K562 (cell line): ENCODE data around the gene ASIC3. TPM values are rescaled to one million over a fixed set of nuclear protein-coding genes. Genes with fewer than 3 reads are reported as not detected.

ENCODE experiments used
- CAMTA2 ChIP-seq: fragments of 250-450 bp; sonication (Bioruptor Pico); conservative IDR thresholded peaks from 2 replicates; pipeline ENCODE4 v1.5.1; 2022
- FOXA1 ChIP-seq: fragments of 450-650 bp; IDR thresholded peaks from 2 replicates; pipeline ENCODE4 v1.6.1; 2016; ENCODE audit warnings: mild to moderate bottlenecking, borderline replicate concordance
- GABPB2 ChIP-seq: fragments of 250-450 bp; sonication (Bioruptor Pico); conservative IDR thresholded peaks from 2 replicates; pipeline ENCODE4 v1.5.1; 2021; ENCODE audit warnings: mild to moderate bottlenecking
- GATA2 ChIP-seq: sonication (generic); formaldehyde crosslinking; IDR thresholded peaks from 2 replicates; pipeline ENCODE4 v1.4.0; 2020; ENCODE audit warnings: mild to moderate bottlenecking, missing genetic modification reagents
- MEF2D ChIP-seq: conservative IDR thresholded peaks from 2 replicates; pipeline ENCODE4 v1.6.1; 2016; ENCODE audit warnings: low read depth, missing genetic modification characterization, missing compliant biosample characterization
- NR2C2 ChIP-seq, 2 experiments: fragments of 200-800 bp in 1 of 2; sonication (Bioruptor generic) in 1 of 2; sonication (generic) in 1 of 2; formaldehyde crosslinking in 1 of 2; IDR thresholded peaks; 2 replicates each; pipeline versions ENCODE4 v1.6.1 to v1.8.0; 2016 to 2022; ENCODE audit warnings: mild to moderate bottlenecking in 1 of 2, missing compliant biosample characterization in 1 of 2, missing genetic modification characterization in 1 of 2, missing genetic modification reagents in 1 of 2
- PCBP2 ChIP-seq: fragments of 200-400 bp; formaldehyde crosslinking; IDR thresholded peaks from 2 replicates; pipeline ENCODE4 v1.6.1; 2018; ENCODE audit warnings: low read length, low read depth, mild to moderate bottlenecking, moderate library complexity; ENCODE audit not compliant: poor library complexity, severe bottlenecking
- PYGO2 ChIP-seq: fragments of 450-650 bp; IDR thresholded peaks from 2 replicates; pipeline ENCODE4 v1.6.1; 2016; ENCODE audit warnings: mild to moderate bottlenecking, missing genetic modification characterization, moderate library complexity, missing compliant biosample characterization
- RBM34 ChIP-seq: fragments of 200-400 bp; formaldehyde crosslinking; IDR thresholded peaks from 2 replicates; pipeline ENCODE4 v1.6.1; 2018; ENCODE audit warnings: low read length, borderline replicate concordance; ENCODE audit not compliant: insufficient read depth
- RNF2 ChIP-seq: sonication (generic); IDR thresholded peaks from 2 replicates; pipeline ENCODE4 v1.6.1; 2016
- SMARCE1 ChIP-seq: fragments of 450-650 bp; IDR thresholded peaks from 2 replicates; pipeline ENCODE4 v1.7.1; 2016; ENCODE audit warnings: mild to moderate bottlenecking
- TRIM24 ChIP-seq, 2 experiments: fragments of 450-650 bp; IDR thresholded peaks; 2 replicates each; pipeline ENCODE4 v1.6.1; 2016
- ZFX ChIP-seq: sonication (generic); formaldehyde crosslinking; IDR thresholded peaks from 2 replicates; pipeline ENCODE4 v1.8.0; 2022; ENCODE audit warnings: mild to moderate bottlenecking, missing genetic modification reagents, moderate library complexity
- polyA plus RNA-seq, 8 experiments: library from polyadenylated mRNA; depleted of rRNA in 4 of 8; stranded (reverse) in 5 of 8; unstranded in 3 of 8; fragments of >200 nt; fragmentation: Nextera tagmentation in 2 of 8; fragmentation: Illumina TruSeq in 1 of 8; extraction: Ambion mirVana in 2 of 8; extraction: Trizol in 1 of 8; gene quantifications; 2 replicates each; pipeline versions ENCODE4 v1.2.1 to v1.2.3, GENCODE V29; 2011 to 2014; ENCODE audit warnings: inconsistent platforms in 1 of 8, missing spikeins in 1 of 8
- total RNA-seq, 7 experiments: library from RNA; depleted of rRNA in 6 of 7; stranded (reverse); fragments of >200 nt in 6 of 7; fragmentation: Illumina TruSeq in 2 of 7; extraction: Trizol in 2 of 7; gene quantifications; 2 replicates each; pipeline versions ENCODE4 v1.2.1 to v1.2.3, GENCODE V29; 2011 to 2021; ENCODE audit warnings: low replicate concordance in 1 of 7
- TF ChIP-seq, protein P1 (sequence below): fragments of 450-650 bp; IDR thresholded peaks from 2 replicates; pipeline ENCODE4 v1.6.1; 2016; ENCODE audit warnings: low read depth
- TF ChIP-seq, protein P2 (sequence below): fragments of 250-450 bp; sonication (Bioruptor Pico); IDR thresholded peaks from 2 replicates; pipeline ENCODE4 v1.4.0; 2020; ENCODE audit warnings: mild to moderate bottlenecking, moderate library complexity, borderline replicate concordance

Gene ASIC3
- total and polyA plus RNA-seq, 9 of the 15 experiments (the other 6 are each of a cell fraction or from before 2014, with no cell fraction given): 0.11 to 5.0 (median 0.87) TPM

DNA sequence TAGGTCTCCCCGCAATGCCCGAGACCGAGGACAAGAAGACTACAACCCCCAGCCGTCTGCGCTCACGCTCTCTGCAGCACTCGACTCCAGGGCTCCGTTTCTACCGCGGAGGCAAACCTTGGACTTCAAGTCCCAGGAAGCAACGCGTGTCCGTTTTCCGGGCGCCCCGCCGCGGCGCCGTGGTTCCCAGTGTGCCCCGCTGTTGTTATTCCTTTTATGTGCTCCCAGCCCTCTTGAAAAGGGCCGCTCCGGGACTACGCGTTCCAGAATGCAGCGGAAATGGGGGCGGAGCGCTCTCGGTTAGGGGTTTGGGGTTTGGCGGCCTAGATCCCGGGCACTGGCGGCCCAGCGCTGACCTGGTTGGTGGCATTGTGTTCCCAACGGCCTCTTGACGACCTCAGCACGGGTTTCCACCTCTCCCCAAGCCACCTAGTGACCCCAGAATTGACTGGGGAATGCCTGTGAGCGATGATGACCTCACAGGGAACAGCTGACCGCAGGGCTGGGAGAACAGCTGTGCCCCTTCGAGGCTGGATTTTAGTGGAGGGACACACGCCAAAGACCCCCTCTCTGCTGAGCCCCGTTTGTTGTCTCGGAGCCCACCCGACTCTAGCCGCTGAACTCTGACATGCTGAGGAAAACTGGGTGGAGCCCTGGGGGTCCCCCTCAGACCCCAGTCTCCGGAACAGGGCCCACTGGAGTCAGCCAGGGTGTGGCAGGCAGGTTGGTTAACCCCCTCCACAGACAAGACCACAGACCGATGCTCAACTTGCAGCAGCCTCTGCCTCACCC is 9.9 kb downstream of the ASIC3 start (continued):
- TF ChIP-seq, protein P1, sequence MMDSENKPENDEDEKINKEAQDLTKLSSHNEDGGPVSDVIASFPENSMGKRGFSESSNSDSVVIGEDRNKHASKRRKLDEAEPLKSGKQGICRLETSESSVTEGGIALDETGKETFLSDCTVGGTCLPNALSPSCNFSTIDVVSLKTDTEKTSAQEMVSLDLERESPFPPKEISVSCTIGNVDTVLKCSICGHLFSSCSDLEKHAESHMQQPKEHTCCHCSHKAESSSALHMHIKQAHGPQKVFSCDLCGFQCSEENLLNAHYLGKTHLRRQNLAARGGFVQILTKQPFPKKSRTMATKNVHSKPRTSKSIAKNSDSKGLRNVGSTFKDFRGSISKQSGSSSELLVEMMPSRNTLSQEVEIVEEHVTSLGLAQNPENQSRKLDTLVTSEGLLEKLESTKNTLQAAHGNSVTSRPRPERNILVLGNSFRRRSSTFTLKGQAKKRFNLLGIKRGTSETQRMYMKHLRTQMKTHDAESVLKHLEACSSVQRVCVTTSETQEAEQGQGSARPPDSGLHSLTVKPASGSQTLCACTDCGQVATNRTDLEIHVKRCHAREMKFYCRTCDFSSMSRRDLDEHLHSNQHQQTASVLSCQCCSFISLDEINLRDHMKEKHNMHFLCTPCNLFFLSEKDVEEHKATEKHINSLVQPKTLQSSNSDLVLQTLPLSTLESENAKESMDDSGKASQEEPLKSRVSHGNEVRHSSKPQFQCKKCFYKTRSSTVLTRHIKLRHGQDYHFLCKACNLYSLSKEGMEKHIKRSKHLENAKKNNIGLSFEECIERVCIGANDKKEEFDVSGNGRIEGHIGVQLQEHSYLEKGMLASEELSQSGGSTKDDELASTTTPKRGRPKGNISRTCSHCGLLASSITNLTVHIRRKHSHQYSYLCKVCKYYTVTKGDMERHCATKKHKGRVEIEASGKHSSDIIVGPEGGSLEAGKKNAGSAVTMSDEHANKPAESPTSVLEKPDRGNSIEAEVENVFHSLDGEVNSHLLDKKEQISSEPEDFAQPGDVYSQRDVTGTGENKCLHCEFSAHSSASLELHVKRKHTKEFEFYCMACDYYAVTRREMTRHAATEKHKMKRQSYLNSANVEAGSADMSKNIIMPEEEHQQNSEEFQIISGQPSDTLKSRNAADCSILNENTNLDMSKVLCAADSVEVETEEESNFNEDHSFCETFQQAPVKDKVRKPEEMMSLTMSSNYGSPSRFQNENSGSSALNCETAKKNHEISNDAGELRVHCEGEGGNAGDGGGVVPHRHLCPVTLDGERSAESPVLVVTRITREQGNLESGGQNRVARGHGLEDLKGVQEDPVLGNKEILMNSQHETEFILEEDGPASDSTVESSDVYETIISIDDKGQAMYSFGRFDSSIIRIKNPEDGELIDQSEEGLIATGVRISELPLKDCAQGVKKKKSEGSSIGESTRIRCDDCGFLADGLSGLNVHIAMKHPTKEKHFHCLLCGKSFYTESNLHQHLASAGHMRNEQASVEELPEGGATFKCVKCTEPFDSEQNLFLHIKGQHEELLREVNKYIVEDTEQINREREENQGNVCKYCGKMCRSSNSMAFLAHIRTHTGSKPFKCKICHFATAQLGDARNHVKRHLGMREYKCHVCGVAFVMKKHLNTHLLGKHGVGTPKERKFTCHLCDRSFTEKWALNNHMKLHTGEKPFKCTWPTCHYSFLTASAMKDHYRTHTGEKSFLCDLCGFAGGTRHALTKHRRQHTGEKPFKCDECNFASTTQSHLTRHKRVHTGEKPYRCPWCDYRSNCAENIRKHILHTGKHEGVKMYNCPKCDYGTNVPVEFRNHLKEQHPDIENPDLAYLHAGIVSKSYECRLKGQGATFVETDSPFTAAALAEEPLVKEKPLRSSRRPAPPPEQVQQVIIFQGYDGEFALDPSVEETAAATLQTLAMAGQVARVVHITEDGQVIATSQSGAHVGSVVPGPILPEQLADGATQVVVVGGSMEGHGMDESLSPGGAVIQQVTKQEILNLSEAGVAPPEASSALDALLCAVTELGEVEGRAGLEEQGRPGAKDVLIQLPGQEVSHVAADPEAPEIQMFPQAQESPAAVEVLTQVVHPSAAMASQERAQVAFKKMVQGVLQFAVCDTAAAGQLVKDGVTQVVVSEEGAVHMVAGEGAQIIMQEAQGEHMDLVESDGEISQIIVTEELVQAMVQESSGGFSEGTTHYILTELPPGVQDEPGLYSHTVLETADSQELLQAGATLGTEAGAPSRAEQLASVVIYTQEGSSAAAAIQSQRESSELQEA: no peak
- peak in 1 of 2 experiments; percentile 47; a peak in 1 of 4 replicates for TF ChIP-seq TRIM24 (IDR thresholded peaks at IDR 0.05)
- TF ChIP-seq PCBP2: no peak
- no peak; the same call in 1 of the 2 replicates for TF ChIP-seq RNF2
- TF ChIP-seq NR2C2 (CRISPR knock-in tag; IDR thresholded peaks at IDR 0.05): peak; percentile 76; the same call in 1 of the 2 replicates
- peak; percentile 93 for TF ChIP-seq NR2C2 (tag; IDR thresholded peaks at IDR 0.05)
- TF ChIP-seq GATA2: no peak
- no peak for TF ChIP-seq PYGO2
- peak; percentile 87; the same call in 1 of the 2 replicates for TF ChIP-seq CAMTA2 (CRISPR knock-in tag)
- TF ChIP-seq GABPB2: no peak; the same call in 1 of the 2 replicates
- TF ChIP-seq FOXA1: no peak
- TF ChIP-seq SMARCE1: no peak; the same call in none of the 2 replicates
- no peak; the same call in 1 of the 2 replicates for TF ChIP-seq MEF2D (tag)
- no peak for TF ChIP-seq RBM34
- peak; percentile 94 for TF ChIP-seq ZFX (CRISPR knock-in tag)
- TF ChIP-seq, protein P2, sequence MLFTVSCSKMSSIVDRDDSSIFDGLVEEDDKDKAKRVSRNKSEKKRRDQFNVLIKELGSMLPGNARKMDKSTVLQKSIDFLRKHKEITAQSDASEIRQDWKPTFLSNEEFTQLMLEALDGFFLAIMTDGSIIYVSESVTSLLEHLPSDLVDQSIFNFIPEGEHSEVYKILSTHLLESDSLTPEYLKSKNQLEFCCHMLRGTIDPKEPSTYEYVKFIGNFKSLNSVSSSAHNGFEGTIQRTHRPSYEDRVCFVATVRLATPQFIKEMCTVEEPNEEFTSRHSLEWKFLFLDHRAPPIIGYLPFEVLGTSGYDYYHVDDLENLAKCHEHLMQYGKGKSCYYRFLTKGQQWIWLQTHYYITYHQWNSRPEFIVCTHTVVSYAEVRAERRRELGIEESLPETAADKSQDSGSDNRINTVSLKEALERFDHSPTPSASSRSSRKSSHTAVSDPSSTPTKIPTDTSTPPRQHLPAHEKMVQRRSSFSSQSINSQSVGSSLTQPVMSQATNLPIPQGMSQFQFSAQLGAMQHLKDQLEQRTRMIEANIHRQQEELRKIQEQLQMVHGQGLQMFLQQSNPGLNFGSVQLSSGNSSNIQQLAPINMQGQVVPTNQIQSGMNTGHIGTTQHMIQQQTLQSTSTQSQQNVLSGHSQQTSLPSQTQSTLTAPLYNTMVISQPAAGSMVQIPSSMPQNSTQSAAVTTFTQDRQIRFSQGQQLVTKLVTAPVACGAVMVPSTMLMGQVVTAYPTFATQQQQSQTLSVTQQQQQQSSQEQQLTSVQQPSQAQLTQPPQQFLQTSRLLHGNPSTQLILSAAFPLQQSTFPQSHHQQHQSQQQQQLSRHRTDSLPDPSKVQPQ (CRISPR knock-in tag): no peak
